Tibial artery (tissue), 4 donors: Measurements from ENCODE around the gene RPTOR.

Experiments used
- DNase-seq, 2 donors: peaks; one replicate each; pipeline ENCODE4 v3.0.0-alpha.2; 2019
- H3K27ac ChIP-seq, 2 donors: fragments of 200-600 bp; sonication (generic) in 1 of 2; 1 replicate in 1 of 2; 2 replicates in 1 of 2; pipeline ENCODE4 v1.5.1; 2018 to 2019; ENCODE audit warnings: mild to moderate bottlenecking in 1 of 2
- H3K27me3 ChIP-seq, 2 donors: fragments of 200-600 bp; sonication (generic) in 1 of 2; one replicate each; pipeline versions ENCODE4 v1.5.1 to v1.6.0; 2016 to 2019
- H3K36me3 ChIP-seq, 3 donors: fragments of 200-600 bp; sonication (generic) in 2 of 3; one replicate each; pipeline ENCODE4 v1.5.1; 2016 to 2019; ENCODE audit warnings: mild to moderate bottlenecking in 2 of 3
- H3K4me1 ChIP-seq, 4 donors: fragments of 200-600 bp; sonication (generic) in 2 of 4; 1 replicate in 3 of 4; 2 replicates in 1 of 4; pipeline ENCODE4 v1.5.1; 2016 to 2019
- H3K4me3 ChIP-seq, 2 donors: fragments of 200-600 bp; sonication (generic) in 1 of 2; 1 replicate in 1 of 2; 2 replicates in 1 of 2; pipeline ENCODE4 v1.5.1; 2018 to 2019; ENCODE audit warnings: mild to moderate bottlenecking in 2 of 2
- H3K9me3 ChIP-seq, 3 donors: fragments of 200-600 bp; sonication (generic) in 1 of 3; one replicate each; pipeline ENCODE4 v1.5.1; 2016 to 2019
- intact Hi-C: fragments of 100-400 bp; cut with DNase I; formaldehyde crosslinking; loops from one replicate; pipeline ENCODE4 v1.15.0; 2023; ENCODE audit warnings: low total_unique reads
- TF ChIP-seq, protein P1 (sequence below), 2 experiments: fragments of 200-600 bp in 1 of 2; fragments of 450-650 bp in 1 of 2; IDR thresholded peaks; one replicate each; pipeline ENCODE4 v1.5.1; 2017 to 2019; ENCODE audit warnings: antibody characterized with exemption in 2 of 2, mild to moderate bottlenecking in 1 of 2, moderate library complexity in 1 of 2

The RPTOR gene

DNA sequence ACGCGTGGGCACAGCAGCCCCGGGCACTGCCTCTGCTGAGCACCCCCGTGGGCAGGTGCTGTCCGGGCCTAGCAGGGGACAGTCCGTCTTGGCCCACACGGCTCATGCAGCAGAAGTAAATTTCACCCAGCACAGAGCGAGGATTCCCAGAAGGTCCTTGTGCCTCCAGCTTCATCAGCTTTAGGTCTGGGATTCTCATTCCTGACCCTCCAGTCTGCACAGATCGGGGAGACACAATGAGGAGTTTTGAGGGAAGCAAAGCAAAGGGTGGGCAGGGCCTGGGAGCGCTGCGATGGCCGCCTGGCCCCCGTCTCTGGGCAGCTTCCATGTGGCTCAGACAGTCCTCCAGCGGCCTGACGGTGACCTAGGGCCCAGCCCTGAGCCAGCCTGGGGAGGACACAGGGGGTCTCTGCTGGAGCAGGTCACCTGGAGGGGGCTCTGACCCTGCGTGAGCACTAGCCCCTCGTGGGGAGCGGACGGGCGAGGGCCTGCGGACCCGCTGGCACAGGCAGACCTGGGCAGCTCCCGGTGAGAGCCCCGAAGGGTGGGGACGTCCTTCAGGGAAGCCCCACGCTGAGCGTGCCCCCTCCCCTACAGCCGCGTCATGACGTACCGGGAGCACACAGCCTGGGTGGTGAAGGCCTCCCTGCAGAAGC lies 416.3 kb downstream of the RPTOR start:
- no peaks in the 10 kb centered on the region for H3K9me3 ChIP-seq
- DNase-seq, result no peak
- no peaks in the 10 kb centered on the region for H3K27me3 ChIP-seq
- intact Hi-C loops, result no loop called here
- H3K4me1 ChIP-seq, result peaks cover 0 to 41% (median 31%) of the 10 kb centered on the region in 4 donors
- H3K4me3 ChIP-seq, result no peak overlapping the region
- peaks cover 7 to 49% (median 27%) of the 10 kb centered on the region in 3 donors for H3K36me3 ChIP-seq
- TF ChIP-seq, protein P1, sequence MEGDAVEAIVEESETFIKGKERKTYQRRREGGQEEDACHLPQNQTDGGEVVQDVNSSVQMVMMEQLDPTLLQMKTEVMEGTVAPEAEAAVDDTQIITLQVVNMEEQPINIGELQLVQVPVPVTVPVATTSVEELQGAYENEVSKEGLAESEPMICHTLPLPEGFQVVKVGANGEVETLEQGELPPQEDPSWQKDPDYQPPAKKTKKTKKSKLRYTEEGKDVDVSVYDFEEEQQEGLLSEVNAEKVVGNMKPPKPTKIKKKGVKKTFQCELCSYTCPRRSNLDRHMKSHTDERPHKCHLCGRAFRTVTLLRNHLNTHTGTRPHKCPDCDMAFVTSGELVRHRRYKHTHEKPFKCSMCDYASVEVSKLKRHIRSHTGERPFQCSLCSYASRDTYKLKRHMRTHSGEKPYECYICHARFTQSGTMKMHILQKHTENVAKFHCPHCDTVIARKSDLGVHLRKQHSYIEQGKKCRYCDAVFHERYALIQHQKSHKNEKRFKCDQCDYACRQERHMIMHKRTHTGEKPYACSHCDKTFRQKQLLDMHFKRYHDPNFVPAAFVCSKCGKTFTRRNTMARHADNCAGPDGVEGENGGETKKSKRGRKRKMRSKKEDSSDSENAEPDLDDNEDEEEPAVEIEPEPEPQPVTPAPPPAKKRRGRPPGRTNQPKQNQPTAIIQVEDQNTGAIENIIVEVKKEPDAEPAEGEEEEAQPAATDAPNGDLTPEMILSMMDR (IDR thresholded peaks at IDR 0.05), result no peak
- peak overlapping the region; percentile 84 to 97 for H3K27ac ChIP-seq

DNA sequence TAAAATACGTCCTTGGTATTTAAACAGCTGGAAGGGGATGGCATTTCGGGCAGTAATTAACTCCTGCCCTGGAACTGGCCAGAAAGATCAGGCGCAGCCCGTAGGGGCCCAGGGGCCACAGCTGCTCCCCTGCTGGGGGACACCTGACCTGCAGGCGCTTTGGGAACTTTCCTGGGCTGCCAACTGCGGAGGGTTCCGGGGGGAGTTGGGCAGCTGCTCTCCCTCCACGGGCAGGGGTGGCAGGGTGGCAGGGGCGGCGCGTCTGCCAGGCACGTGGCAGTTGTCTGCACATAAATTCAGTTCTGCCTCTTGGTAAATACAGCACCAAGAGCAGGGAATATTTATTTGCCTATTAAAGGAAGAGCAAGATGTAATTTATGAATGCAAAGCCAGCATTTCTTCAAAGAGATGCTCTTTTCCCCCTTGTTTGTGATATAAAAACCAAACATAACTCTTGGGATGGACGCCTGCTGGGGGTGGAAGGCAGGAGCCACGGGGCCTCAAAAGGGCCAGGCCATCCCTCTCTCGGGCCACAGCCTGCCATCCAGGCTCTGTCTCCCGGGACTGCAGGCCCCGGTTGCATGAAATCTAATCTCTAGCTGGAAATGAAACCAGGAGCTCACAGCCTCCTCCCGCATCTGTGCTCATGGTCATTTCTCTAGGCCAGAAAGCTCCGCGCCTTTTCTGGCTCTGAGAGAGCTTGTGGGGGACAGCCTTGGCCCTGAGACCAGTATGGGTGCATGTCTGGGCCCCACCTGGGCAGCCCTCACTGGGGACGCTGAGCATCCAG lies 417.1 kb downstream of the RPTOR start:
- Histone ChIP-seq H3K27ac (peak overlapping the region; percentile 84 to 97), H3K4me1 (peaks cover 0 to 41% (median 31%) of the 10 kb centered on the region in 4 donors), H3K9me3 (no peaks in the 10 kb centered on the region), H3K4me3 (no peak overlapping the region), H3K27me3 (no peaks in the 10 kb centered on the region), H3K36me3 (peaks cover 7 to 47% (median 27%) of the 10 kb centered on the region in 3 donors)
- intact Hi-C loops, result no loop called here
- no peak for DNase-seq
- TF ChIP-seq, protein P1 (IDR thresholded peaks at IDR 0.05), result no peak

DNA sequence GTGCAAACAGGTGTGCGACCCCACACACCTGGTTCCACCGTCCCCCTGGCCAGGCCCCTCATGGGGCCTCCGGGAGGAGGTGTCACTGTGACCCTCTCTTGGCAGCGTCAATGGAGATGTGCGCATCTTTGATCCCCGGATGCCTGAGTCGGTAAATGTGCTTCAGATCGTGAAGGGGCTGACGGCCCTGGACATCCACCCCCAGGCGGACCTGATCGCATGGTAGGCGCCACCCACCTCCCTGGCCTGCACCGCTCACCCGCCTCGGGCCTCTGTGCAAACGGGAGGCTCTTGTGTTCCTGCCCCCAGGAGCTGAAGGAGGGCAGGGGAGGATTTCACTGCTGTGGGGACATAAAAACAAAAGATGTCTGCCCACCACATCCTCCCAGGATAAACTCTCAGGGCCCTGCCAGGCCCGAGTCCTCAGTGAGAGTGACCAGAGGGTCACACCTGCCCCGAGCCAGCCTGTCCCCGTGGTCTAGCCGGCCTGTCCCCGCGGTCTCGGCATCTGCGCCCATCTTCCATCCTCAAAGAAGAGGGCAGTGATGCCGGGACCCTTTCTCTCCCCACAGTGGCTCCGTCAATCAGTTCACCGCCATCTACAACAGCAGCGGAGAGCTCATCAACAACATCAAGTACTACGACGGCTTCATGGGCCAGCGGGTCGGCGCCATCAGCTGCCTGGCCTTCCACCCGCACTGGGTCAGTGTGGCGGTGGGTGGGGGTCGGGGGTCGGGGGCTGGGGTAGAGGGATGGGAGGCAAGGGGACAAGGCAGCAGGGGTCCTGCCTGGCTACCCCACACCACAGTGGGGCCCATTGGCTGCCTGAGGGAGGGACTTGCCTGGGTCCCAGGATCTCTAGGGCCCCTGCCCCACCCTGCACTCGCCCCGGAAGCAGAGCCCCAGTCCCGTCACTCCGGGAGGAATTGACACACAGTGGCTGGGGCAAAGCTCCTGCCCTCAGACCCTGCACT lies 418.0 kb downstream of the RPTOR start:
- peaks cover 0 to 43% (median 32%) of the 10 kb centered on the region in 4 donors for H3K4me1 ChIP-seq
- intact Hi-C loops, result no loop called here

DNA sequence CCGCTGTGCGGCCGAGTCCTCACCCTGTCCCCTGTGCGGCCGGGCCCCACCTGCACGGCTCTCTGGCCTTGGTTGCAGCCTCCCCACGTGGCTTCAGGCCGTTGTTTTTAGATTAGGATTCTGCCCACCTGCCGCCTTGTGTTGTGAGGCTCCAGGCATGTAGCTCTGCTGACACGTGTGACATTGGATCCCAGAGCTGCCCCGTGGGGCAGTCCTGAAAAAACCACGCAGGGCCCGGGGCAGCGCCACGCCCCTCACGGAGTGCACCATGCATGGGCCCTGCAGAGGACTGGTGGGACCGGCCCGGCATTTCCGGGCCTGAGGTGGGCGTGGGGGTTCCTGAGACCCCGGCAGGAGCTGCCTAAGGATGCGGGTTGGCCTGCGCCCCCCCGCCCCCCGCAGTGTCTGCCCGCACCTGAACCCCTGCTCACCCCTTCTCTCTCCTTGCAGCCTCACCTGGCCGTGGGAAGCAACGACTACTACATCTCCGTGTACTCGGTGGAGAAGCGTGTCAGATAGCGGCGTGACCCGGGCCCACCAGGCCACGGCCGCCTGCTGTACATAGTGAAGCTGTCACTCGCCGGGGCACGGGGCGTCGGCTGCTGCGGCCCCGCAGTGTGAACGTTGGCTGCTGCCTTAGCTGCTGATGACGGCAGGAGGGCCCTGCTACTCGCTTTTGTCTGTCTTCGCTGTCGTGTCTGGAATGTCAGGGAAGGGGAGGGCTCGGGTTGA lies 419.3 kb downstream of the RPTOR start:
- no peak for DNase-seq

More for the DNA sequence above, 418.0 kb downstream of the RPTOR start:
- Histone ChIP-seq H3K36me3 (peaks cover 7 to 42% (median 27%) of the 10 kb centered on the region in 3 donors), H3K9me3 (no peaks in the 10 kb centered on the region), H3K27ac (peak overlapping the region; percentile 84 to 97), H3K27me3 (no peaks in the 10 kb centered on the region), H3K4me3 (no peak overlapping the region)
- DNase-seq, result no peak
- TF ChIP-seq, protein P1 (IDR thresholded peaks at IDR 0.05), result no peak

More for the DNA sequence above, 419.3 kb downstream of the RPTOR start:
- intact Hi-C loops, result no loop called here
- Histone ChIP-seq H3K27me3 (no peaks in the 10 kb centered on the region), H3K9me3 (no peaks in the 10 kb centered on the region), H3K4me1 (peaks cover 2 to 49% (median 36%) of the 10 kb centered on the region in 4 donors), H3K27ac (no peak overlapping the region), H3K36me3 (peaks cover 7 to 41% (median 27%) of the 10 kb centered on the region in 3 donors), H3K4me3 (no peak overlapping the region)
- TF ChIP-seq, protein P1 (IDR thresholded peaks at IDR 0.05), result no peak
